GM10248 (cell line): ENCODE data around the gene USP40.

ENCODE experiments used
- CTCF ChIA-PET: fragments of 300-600 bp; sonication (Branson Sonifier 250); formaldehyde crosslinking; extraction: SDS; loops from one replicate; lab custom pipeline; 2021; ENCODE audit warnings: antibody characterized with exemption; lab: Yijun Ruan, JAX
- POLR2A ChIA-PET: fragments of 350-650 bp; sonication (Branson Sonifier 250); formaldehyde crosslinking; extraction: SDS; loops from one replicate; lab custom pipeline; 2020; ENCODE audit warnings: antibody characterized with exemption; lab: Yijun Ruan, JAX
- DNase-seq: peaks from one replicate; pipeline ENCODE4 v3.0.0; 2012; ENCODE audit errors: extremely low spot score
- TF ChIP-seq, protein P1 (sequence below): IDR thresholded peaks from 2 replicates; pipeline ENCODE4 v1.5.1; 2012; ENCODE audit warnings: mild to moderate bottlenecking, low read depth; ENCODE audit errors: extremely low read depth, missing control alignments, control extremely low read depth

Gene USP40

DNA sequence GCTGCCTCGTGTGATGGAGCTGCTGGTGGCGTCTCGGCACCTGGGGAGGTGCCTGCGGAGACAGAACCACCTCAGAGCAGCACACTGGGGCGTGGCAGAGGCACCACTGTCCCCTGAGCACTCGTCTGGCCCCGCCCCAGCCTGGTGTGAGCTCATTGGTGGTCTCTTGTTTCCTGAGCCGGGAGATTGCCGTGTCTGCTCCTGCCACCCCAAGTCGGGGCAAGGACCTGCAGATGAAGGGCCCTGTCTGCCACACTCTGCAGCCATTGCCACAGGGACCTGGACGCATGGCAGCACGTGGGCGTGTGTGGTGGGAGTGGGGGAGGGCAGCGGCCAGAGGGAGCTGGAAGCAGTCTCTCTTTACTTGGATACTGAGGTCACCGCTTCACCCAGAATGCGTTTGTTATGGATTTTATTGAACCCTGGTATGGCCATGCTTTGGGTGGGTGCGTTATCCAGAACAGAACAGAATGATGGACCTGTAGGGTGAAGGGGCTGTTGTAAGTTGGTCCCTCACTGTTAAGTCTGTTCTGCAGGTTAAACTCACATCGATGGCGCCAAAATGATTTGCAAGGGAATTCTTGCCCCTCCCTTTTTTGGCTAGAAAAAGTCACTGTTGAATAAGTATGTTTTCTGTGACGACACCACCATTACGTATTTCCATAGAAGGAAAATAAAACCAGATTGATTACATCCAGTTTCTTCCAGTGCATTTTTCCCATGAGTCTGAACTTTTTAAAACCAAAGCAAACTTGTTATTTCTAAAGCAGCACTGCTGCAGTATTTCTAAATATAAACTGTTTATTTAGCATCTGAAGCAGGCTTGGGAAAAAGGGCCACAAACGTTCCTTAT is 92.0 kb downstream of the USP40 start:
- ChIA-PET POLR2A (no interaction called here), CTCF (interaction anchor here (1.3 kb wide), 1 partner anchor 31 kb away, joined by 3 read pairs; no protein-coding TSS in a partner anchor)
- TF ChIP-seq, protein P1, sequence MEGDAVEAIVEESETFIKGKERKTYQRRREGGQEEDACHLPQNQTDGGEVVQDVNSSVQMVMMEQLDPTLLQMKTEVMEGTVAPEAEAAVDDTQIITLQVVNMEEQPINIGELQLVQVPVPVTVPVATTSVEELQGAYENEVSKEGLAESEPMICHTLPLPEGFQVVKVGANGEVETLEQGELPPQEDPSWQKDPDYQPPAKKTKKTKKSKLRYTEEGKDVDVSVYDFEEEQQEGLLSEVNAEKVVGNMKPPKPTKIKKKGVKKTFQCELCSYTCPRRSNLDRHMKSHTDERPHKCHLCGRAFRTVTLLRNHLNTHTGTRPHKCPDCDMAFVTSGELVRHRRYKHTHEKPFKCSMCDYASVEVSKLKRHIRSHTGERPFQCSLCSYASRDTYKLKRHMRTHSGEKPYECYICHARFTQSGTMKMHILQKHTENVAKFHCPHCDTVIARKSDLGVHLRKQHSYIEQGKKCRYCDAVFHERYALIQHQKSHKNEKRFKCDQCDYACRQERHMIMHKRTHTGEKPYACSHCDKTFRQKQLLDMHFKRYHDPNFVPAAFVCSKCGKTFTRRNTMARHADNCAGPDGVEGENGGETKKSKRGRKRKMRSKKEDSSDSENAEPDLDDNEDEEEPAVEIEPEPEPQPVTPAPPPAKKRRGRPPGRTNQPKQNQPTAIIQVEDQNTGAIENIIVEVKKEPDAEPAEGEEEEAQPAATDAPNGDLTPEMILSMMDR, result no peak
- no peak for DNase-seq

DNA sequence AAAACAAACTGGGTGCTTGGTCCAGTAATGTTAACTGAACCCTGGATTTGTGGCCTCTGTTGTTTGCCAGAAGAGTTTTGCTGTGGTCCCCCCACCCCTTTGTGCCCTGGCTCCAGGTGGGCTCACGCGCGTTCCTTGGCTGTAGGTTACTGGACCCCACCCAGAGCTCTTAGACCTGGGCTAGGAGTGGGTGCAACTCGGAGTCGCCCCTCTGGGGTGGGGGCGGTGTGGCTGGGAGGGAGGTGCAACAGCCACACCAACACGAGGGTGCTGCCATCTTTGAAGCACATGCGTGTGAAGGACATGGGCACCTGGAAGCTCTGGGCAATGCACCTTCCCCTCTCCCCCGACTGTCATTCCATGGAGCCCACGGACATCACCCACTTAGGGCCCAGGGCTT is 92.7 kb downstream of the USP40 start:
- TF ChIP-seq, protein P1, result no peak
- DNase-seq, result no peak
- CTCF ChIA-PET, result no interaction called here
- POLR2A ChIA-PET, result no interaction called here

DNA sequence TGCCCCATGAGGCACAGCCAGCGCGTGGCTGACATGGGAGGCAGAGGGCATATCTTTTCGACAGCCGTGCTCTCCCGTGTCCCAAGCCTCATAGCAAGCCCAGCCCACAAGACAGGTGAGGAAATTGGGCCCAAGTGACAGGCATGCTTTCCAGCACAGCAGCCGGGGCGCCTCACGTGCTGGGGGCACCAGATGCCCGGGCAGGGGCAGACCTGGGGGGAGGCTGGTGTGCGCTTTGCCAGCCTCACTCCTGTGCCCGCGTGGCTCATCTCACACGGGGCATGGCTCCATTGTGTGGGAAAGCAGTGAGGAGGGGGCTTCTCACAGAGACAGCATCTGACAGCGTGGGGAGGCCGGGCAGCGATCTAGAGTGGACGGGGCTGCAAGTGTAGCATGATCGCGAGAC is 93.2 kb downstream of the USP40 start:
- CTCF ChIA-PET, result no interaction called here
- POLR2A ChIA-PET, result no interaction called here
- TF ChIP-seq, protein P1, result no peak
- no peak for DNase-seq

DNA sequence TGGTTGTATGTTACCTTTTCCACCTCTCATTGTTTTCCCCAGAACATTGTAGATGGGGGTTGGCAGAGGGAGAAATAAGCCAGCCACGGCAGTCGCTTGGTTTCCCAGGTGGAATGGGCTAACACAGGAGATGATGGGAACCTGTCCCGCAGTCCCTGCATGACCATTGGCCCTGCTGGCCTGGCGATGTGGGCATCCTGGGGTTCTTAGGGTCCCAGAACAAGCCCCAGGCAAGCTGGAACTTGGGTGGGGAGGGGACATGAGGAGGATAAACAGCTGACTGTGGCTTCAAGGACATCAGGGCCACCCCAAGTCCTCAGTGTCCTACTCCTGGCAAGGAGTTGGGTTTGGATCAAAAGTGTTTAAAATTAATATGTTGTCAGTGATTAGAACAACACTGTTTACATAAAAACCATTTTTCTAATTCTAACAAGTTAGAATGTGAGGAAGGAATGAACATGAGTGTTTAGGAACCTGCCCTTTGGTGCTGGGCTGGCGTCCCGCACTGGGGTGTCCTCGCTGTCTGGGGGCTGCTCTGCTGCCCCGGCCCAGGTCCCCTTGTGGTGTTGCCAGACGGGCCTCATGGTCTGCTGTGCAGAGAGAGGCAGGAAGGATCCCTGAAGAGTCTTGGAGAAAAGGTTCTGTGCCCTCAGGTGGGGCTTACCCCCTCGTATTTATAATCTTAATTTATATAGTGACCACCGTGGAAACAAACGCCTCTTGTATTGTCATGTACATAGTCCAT is 95.1 kb downstream of the USP40 start:
- no peak for DNase-seq
- TF ChIP-seq, protein P1, result no peak
- ChIA-PET POLR2A (no interaction called here), CTCF (no interaction called here)

DNA sequence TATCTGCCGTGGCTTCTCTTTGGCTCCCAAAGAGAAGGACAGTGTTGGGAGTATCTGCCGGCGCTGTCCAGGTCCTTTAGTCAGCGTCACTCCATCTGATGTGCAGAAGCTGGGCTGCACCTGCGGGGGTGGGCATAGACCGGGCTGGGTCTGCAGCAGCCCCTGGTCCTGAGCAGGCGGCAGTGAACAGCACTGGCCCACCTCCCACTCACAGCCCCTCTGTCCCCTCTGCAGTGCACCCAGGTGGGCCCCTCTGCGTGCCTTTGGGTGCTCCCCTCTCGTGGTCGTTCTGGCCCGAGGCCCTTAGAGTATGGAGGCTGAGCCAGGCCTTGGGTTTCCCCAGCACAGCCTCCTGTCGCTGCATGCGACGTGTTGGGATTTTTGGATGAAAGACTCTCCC is 95.7 kb downstream of the USP40 start:
- no peak for DNase-seq
- POLR2A ChIA-PET, result no interaction called here
- TF ChIP-seq, protein P1, result no peak
- CTCF ChIA-PET, result no interaction called here

DNA sequence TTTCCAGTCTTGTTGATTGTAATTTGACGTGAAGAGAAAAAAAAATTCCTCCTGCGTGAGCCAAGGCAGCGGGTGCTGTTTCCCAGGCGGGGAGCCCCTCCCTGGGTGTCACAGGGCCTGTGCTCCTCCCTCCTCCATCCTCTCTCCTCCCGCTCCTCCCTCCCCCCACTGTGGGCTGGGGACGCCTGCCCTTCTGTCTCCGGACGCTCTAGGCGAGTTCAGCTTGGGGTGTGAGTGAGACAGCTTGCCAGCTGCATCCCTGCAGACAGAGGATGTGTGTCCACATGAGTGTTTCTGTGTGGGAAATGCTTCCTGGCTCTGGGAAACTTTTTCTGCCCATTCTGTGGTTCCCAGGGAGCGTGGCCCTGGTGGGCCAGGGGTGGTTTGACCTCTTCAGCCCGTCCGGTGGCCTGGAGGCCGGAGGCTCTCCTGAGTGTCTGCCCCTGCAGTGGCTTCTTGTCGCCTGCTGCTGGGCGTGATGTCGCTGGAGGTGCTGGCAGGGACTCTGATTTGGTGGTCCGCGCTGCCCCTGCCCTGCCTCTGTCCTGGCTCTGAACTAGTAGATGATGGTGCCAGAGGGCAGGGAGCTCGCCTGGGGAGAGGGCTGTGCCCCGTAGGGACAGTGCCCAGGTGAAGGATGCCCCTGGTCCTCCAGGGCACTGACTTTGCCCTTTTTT is 96.4 kb downstream of the USP40 start:
- TF ChIP-seq, protein P1, result no peak
- ChIA-PET POLR2A (no interaction called here), CTCF (no interaction called here)
- no peak for DNase-seq
